HG03135 (cell line): Measurements from ENCODE around the gene SUN3.
A peak's percentile ranks its signal among the peaks of the same experiment; 100 is the strongest.

Experiments
- ATAC-seq: cut with Tn5 transposase; IDR thresholded peaks from one replicate; pipeline ENCODE4 v1.9.1; 2021; ENCODE audit warnings: mild to moderate bottlenecking, moderate library complexity; ENCODE audit not compliant: unreplicated experiment

Gene SUN3

DNA sequence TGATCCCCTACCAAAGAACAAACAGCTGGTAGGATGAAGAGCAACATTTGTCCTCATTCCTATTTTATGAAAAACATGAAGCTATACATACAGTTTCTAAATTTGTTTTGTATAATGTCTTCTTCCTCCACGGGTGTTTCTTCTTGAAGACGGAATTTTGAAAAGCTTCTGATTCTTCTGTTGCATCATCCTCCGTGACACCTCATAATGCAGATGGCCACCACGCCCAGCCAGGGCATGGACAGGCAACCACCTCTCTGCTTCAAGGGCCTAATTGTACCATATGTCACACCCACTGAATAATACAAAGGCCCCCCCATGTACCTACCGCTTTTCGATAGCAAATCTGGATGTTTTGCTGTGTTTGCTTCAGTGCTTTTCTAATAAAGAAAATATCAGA is at the start of gene SUN3:
Gene SUN3, minus strand, starts transcription at position 170 of the 400 bp plus-strand sequence. Its CDS starts 169 bp downstream, at position 1.
- ATAC-seq = no peak

DNA sequence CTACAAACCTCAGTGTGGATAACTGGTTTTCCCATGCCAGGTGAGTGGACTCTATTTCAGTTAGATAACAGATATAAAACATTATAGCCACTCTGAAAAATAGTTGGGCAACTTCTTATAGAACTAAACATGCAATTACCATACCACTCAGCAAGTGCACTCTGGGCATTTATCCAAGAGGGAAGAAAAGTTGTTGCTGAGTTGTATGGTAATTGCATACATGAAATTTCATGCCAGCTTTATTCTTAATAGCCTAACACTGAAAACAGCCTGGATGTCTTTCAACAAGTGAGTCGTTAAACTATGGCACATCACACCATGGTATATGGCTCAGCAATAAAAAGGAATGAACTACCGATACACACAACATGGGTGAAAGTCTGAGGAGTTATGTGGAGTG is 49.6 kb upstream of the SUN3 start:
- no peak for ATAC-seq

- ATAC-seq = no peak
These were observed 48.5 kb upstream of the SUN3 start for GRCh38 chr7:48077423-48077822.

DNA sequence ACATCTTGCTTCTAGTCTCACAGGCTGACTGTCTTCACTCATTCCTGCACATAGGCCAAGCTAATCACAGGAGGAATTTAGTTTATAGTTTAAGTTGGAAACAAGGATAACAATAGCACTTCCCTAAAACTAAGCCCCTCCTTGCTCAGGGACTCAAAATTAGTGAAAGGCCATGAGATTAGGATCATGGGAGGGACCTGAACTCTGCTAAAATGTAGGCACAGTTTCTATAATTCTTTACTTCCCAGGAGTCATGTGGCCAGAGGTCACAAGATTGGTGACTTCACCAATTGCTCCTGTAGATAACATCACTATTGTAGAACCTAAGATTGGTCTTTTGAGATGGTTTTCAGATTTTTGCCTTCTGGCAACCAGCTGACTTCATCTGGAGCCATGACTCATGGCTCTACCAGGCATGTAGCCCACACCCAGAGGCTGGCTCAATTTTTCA is 45.3 kb upstream of the SUN3 start:
- ATAC-seq = no peak

DNA sequence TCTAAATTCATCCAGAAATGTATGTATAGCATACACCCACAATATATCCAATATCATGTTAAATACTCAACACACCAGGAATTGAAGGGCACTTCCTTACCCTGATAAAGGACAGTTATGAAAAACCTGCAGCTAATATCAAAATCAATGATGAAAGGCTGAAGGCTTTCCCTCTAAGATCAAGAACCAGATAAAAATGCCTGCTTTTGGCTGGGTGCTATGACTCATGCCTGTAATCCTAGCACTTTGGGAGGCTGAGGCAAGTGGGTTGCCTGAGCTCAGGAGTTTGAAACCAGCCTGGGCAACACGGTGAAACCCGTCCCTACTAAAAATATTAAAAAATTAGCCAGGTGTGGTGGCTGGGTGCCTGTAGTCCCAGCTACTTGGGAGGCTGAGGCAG is 38.6 kb upstream of the SUN3 start:
- ATAC-seq = no peak

DNA sequence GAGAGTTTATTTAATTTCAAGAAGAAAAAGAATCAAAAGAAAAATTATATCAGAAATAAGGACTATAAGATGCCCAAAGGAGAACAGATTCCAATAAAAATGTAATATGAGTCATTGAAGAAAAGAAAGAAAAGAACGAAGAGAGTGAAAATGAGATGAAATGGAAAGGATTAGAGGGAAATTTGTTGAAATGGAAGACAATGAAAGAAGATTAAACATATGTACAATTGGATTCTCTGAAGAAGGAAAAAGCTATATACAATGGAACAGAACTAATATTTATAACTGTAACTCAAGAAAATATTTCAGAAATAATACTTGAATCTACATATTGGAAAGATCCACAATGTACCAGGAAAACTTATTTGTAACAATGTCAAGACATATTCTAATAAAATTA is 35.1 kb upstream of the SUN3 start:
- ATAC-seq = no peak

DNA sequence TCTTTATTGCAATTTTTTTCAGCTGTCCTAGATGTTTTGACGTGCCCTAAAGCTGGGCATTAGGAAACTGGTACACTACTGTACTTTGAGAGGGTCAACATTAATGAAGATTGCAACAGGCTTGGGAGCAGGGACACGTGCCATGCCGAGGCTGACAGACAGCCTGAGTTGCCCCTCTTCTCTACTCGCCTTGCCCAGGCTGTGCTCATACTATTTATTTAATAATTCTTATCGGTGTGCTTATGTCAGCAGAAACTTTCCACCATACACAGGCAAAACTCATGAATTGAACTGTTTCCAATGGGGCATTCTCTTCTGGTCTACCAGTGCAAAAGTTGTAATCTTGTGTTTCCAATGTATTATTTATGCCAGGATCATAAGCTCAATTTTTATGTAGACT is 30.8 kb upstream of the SUN3 start:
- ATAC-seq = no peak

DNA sequence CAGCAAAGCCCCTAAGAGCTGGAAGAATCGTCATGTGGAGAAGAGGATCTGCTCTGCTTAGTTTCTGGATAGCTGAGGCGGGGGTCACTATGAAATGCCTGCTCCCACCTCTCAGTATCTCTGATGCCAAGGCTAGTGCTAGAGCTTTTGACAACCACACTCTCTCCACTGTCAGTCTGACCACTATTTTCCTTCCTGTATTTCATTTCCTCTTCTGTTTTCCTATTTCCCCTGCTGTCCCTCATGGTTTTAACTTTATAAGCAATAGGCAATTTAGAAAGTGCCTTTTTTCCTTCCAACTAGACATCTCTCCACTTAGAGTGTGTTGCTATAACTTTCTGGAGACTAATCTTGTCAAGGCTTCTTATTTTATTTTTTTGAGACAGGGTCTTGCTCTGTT is 30.1 kb upstream of the SUN3 start:
- ATAC-seq = no peak

DNA sequence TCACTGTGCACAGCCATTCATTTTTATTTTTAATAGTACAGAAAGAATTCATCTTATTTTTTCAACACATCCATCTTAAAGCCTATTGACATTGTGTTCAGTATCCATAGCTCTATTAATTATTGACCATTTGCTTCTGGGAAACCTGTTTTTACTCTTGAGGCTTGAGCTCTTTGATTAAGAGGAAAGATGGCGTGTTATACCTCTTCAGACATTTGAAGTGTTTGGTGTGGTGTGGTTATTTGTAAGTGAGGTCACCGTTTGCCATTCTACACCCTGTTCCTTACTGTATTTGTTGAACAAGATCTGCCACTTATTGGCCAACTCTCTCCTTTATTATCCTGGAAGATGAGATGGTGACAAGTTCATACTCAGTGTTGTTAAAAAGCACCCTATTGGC is 24.8 kb upstream of the SUN3 start:
- ATAC-seq = no peak

DNA sequence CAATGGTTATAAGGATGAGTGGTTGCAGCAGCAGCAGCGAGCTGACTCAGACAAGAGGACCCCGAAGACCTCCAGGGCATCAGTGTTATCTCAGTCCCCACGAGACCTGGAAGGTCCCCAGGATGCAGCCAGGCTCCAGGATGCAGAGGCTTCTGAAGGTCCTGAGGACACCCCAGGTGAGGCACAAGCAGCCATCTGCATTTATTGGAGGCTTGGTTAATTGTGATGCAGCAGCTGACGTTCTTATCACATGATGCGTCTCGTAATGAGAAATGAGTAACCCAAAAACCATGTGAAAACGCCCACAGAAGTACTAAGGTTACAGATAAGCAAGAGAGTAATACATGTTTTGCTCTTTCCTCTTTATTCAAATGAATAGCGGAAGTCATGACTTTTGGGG is 23.8 kb upstream of the SUN3 start:
- no peak for ATAC-seq

DNA sequence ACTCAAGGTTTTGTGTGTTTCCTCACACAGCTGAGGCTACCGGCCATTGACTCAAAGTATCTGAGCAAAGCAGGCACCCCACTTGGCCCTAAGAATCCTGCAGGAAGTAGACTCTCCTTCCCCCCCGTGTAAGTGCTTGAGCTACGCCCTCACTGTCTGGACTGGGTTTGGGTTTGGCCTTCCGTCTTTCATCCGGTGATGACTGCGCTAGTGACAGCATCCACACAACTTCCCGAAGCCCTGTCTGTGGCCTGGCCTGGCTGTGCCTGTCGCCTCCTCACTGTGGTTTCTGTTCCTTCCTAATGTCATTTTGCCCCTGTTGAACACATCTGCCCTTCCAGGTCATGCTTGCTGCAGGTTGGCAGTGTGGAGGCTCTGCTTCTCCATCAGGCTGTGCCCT is 20.9 kb upstream of the SUN3 start:
- no peak for ATAC-seq

DNA sequence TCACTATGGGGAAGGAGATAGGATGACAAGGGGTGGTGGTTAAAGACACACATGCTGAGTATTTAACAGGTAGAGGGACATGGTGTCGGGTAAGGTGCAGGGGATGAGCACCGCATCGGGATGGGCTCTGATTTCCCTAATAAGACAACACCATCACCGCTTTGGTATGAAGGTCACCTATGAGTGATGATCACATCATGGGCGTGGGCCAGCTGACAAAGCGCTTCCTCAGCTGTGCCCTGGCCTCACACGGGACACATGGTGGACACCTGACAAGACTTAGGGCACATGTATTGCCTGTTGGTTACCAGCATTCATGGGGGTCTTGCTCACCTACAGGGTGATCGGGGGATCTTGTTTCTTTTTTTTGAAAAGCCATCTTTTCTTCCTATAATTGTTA is 19.2 kb upstream of the SUN3 start:
- ATAC-seq = no peak

- no peak for ATAC-seq
These were observed 17.6 kb upstream of the SUN3 start for GRCh38 chr7:48046458-48046857.

DNA sequence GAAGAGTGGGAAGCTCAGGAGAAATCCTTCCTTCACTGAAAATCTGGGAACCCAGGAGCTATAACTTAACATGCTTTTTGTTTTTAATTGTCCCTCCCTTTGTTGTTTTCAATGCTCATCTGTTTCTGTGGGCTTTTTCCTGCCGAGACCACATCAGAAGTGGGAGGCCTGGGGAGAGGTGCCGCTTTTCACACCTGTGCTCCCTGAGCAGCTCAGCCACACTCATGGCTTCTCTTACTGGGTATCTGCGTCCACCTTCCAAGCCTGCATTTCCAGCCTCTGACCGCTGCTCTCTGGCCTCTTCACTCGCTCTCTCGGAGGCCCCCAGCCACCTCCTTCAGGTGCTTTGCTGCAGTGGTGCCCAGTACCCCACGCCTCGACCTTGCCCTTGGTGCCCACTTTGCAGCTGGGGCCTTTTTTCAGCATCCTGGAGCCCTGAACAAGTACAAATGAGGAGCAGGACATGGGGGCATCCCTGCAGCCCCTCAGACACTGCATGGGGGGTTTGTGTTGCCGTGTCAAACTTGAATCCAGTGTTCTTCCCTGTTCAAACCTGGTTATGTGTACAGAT is 16.4 kb upstream of the SUN3 start:
- no peak for ATAC-seq

DNA sequence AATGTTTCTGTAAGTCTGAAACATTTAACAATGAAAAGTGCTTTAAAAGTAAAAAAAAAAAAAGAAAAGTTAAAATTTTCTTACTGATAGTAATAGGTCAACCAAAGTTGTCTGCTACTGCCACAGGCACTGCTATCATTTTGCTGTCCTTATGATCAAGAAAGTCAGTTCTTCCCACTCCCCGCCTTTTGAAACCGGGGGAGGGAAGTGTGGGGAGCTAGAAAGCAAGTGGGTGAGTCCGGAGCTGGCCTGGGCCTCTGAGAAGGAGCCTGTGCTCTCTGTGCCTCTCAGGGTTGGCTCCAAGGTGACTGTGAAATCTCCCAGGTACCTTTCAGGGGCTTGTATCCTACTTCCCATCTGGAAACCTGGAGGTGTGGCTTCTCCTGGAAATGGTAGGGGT is 13.7 kb upstream of the SUN3 start:
- no peak for ATAC-seq

DNA sequence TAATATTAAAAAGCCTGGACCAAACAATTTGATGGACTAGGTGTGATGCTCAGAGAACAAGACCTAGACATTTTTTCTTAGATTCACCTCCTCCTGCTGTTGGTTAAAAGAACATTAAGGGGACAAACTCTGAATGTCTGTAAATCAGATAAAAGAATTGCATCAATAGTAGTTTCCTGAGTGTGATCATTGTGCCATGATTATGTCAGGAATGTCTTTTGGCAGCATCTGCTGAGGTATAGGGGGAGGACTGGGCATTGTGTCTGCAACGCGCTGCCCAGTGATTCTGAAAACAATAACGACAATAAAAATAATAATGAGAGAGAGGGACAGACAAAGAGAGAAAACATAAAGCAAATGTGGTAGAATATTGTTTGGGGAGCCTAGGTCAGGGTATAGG is 13.3 kb upstream of the SUN3 start:
- no peak for ATAC-seq

DNA sequence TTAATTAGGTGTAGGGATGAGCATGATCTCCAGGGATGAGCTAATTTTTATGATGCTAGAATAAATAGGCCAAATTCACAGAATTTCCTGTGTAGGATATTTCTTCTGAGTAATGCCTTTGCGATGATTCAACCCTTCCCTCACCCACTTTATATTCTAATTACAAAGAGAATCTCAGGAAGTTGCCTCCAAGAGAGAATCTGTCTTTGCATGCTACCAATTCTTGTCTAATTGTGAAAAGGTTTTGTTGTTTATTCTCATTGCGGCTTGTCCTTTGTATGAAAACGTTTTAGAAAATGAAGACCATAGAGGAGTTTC is 12.7 kb upstream of the SUN3 start:
- no peak for ATAC-seq

- no peak for ATAC-seq
These were observed 12.2 kb upstream of the SUN3 start for GRCh38 chr7:48040944-48041652.

DNA sequence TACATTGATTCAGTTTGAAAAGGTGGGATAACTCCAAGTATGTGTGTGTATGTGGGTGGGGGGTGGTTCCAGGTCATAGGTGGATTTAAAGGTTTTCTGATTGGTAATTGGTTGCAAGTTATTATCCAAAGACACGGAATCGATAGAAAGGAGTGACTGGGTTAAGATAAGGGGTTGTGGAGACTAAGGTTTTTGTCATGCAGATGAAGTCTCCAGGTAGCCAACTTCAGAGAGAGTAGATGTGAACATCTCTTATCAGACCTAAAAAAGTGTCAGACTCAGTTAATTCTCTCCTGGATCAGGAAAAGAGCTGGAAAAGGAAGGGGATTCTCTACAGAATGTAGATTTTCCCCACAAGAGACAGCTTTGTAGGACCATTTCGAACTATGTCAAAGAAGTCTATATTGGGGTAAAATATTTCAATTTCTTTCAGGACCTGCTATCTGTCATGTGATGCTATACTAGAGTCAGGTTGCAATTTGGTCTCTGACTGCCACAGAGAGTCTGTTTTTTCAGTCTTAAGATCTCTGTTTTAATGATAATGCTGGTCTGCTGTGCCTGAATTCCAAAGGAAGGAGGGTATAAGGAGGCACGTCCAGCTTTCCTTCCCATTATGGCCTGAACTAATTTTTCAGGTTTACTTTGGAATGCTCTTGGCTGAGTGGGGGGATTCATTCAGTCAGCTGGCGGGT is 10.1 kb upstream of the SUN3 start:
- no peak for ATAC-seq

DNA sequence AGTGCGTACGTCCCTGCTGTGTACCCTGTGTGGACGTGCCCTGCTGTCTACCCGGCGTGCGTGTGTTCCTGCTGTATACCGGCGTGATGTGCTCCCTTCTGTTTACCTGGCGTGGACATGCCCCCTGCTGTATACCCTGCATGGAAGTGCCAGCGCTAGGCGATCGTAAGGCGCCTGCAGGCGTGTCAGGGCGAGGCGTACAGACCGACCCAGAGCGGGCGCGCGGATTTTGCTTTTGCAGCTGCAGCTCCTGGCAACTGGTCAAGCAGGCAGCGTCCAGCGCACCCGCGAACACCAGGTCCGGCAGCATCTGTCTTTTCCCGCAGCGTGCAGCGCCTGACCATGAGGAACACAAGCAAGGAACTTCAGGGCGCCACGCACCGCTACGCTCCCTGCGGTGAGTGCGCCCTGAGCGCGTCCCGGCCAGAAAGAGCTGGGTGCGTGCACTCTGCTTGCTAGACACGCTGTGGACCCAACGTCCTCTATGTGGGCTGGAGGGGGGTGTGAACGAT is 7.1 kb upstream of the SUN3 start:
- peak; percentile 8 for ATAC-seq

- peak; percentile 98 for ATAC-seq
These were observed 6.5 kb upstream of the SUN3 start, which contains the start of gene C7orf57 for GRCh38 chr7:48035301-48035966. TSS of gene C7orf57 (plus strand) at chr7:48035543. CDS start at chr7:48036309, 766 bp downstream.

GRCh38 chr7:48033922-48034321 is 5.0 kb upstream of the SUN3 start:
- ATAC-seq = no peak
